ENCODE results near the gene TET1.

- TF ChIP-seq EZH2phosphoT487 (IDR thresholded peaks at IDR 0.05; ENCODE audit: insufficient read depth, low read depth) (no peak), EZH2 (IDR thresholded peaks at IDR 0.05; ENCODE audit: insufficient read depth, poor library complexity, severe bottlenecking) (no peak)
Observed at GRCh38 chr10:68564712-68565111, 4.6 kb downstream of the TET1 start.
